Umbilical cord (tissue), 2 donors: Measurements from ENCODE around the gene AP2A2. TPM values are rescaled to one million over a fixed set of nuclear protein-coding genes. Genes with fewer than 3 reads are reported as not detected.
A peak's percentile ranks its signal among the peaks of the same experiment; 100 is the strongest.

Experiments
- DNase-seq: peaks from one replicate; pipeline ENCODE4 v3.0.0-alpha.2; 2015; ENCODE audit warnings: low spot score
- total RNA-seq: library from RNA; depleted of rRNA; stranded (reverse); fragments of >200 nt; gene quantifications from one replicate; pipeline ENCODE4 v1.2.3, GENCODE V29; 2014; ENCODE audit warnings: low replicate concordance; ENCODE audit not compliant: insufficient read depth

The AP2A2 gene
- total RNA-seq, 1 donor from 2014 or later = 24.1 TPM

DNA sequence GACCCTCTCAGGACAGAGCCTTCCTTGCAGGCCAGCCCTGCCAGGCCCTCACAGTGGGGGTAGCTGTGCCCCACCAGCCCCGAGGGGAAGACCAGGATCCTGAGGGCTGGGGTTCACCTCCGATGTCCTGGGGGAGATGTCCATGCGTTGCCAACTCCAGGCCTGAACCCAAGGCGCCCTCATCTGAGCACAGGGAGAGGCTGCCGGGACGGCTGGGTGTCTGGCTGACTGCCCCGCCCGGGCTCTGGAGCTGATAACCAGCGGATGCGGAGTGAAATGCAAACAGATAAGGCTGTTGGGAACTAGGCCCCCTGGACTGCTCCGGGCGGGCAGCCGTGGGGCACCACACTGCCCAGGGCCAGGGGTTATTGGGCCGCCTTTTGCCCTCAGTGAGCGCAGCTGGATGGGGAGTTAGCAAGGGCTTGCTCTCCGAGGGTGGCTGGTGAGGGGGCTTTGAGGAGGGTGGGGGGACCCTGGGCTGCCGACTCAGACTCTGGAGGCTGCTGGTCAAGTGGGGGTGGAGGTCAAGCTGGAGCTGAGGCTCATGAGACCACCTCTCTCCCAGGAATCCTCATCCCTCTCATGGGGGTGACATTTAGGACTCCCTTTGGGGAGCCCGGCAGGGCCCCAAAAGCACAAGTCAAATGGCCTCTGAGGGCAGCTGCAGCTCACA is 116.4 kb downstream of the AP2A2 start:
- DNase-seq = peak; percentile 38

DNA sequence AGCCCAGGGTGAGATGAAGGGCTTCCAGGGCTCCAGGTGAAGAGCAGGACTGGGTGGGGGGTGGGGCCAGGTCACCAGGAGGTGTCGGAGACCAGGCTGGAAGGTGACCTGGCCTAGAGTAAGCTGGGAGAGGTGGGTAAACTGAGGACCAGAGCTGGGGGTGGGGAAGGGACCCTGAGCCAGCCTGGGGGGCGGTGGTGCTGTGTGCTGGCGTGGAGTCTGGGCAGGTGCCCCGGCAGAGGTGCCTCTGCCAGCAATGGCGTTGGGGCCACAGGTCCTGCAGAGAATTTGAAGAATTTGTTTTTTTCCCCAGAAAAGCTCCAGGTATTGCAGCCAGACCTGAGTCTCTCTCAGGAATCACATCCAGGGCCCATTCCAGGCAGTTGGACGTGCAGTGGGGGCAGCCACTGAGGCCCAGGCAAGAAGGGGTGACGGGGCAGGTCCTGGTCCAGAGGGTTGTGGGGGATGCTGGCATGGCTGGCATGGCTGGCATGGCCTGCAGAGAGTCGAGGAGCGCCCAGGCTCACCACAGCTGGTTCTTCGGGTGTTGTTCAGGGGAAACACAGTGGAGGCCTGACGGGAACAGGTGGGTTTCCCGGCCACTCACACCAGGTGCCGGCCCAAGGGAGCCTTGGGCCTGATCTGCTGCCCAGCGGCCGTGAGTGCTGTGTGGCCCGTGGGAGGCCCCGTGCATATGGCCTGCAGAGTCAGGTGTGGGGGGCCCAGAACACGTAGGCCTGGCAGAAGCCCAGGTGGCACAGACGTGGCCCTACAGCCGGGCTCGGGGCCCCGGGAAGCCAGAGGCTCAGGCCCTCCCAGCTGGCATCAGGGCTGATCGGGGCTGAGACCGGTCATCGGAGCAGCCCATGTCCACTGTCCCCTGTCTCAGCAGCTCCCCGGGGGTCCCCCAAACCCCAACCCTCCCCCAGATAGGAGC is 117.2 kb downstream of the AP2A2 start:
- DNase-seq = no peak

DNA sequence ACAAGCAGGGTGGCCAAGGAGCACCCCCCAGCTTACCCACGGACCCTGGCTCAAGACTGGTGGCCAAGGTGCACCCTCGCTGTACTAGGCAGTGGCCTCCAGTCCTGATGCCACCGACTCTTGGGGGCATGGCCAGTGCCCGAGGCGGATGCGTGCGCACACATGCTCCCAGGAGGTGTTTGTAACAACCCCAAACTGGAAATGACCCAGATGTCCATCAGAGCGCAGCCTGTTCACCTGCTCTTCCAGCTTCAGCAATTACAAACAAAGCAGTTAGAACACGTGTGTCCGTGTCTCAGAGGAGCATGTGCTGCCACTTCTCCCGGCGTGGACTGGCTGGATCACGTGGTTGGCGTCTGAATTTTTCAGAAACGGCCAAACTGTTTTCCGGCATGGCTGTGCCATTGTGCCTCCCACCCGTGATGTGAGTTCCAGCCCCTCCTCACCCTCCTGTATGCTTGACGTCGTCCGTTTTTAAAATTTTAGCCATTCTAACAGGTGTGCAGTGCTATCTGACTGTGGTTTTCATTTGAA is 118.0 kb downstream of the AP2A2 start:
- no peak for DNase-seq

- no peak for DNase-seq
These were observed 118.5 kb downstream of the AP2A2 start for GRCh38 chr11:1044160-1044559.

DNA sequence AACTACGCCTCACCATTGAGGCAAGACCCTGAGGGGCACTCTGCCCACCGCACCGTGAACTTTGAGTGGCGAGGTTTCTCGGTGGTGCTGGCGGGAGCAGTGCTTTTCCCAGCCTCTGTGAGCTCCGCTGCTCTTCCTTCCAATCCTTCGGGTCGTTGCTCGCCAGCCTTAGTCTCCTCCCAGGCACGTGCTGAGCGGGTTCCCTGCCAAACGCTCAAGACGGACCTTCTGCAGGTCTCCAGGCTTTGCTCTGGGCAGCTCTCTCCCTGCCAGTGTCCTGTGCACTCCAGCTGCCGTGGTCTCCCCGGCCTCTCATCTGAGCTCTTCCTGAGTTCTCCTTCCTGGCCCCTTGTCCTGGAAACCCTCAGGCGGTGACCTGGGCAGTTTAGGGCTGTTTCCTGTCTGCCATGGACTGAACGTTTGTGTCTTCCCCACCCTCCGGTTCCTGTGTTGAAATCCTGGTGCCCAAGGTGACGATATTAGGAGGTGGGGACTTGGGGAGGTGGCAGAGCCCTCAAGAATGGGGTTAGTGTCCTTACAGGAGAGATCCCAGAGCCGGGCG is 122.0 kb downstream of the AP2A2 start:
- DNase-seq = no peak

DNA sequence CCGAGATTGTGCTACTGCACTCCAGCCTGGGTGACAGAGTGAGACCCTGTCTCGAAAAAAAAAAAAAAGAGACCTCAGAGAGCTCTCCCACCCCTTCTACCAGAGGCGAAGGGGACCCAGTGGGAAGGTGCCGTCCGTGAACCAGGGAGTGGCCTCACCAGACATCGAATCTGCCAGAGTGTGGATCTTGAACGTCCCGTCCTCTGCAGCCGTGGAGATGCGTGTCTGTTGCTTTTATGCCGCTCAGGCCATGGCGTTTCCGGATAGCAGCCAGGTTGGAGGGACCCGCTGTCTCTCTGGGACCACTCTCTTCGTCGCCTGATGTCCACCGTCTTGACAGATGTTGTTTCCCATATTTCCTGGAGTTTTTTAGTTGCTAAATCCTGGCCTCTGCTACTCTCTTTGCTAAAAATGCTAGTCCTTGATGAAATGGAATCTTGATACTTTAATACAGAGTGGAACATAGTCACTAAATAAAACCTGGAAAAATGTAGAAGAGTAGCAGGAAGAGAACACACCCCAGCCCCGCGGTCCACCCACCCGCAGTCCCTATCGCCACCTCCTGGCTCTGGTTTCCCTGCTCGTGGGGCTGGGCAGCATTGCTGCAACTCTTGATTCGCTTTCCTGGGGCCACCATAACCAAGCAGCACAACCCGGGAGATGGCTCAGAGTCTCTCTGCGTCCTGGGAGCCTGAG is 122.9 kb downstream of the AP2A2 start:
- DNase-seq = no peak

GRCh38 chr11:1049071-1049405 is 123.4 kb downstream of the AP2A2 start:
- no peak for DNase-seq

- no peak for DNase-seq
These were observed 123.8 kb downstream of the AP2A2 start for GRCh38 chr11:1049431-1049891.

DNA sequence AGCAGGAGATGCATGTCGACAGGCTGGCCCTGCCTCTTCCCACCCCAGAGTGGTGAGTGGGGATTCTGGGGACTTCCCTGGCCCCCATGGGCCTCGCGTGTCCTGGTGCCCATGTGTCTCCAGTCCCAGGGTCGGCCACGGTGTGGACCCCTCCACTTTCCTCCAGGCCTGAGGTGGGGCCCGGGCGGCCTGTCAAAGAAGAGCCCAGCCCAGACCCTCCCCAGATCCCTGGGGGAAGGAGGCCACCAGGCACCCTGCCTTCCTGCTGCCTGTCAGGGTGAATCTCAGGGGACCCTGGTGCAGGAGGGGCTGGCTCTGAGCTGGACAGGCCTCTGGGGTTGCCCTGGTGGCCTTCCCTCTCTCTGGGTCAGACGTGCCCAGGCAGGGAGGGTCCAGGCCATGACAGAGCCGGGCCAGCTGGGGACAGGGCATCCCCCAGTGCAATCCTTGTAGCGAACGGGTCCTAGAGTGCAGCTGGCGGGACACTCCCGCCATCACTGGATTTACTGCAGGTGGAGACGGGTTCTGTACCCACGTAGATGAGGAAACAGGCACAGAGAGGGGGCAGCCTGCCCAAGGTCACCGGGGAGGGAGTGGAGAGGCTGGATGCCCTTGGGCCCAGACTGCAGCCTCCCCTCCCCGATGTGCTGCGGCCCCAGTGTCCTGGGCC is 124.4 kb downstream of the AP2A2 start:
- DNase-seq = no peak

- DNase-seq = peak; percentile 50
These were observed 125.1 kb downstream of the AP2A2 start for GRCh38 chr11:1050581-1051355.

- no peak for DNase-seq
These were observed 125.9 kb downstream of the AP2A2 start for GRCh38 chr11:1051356-1052132.

DNA sequence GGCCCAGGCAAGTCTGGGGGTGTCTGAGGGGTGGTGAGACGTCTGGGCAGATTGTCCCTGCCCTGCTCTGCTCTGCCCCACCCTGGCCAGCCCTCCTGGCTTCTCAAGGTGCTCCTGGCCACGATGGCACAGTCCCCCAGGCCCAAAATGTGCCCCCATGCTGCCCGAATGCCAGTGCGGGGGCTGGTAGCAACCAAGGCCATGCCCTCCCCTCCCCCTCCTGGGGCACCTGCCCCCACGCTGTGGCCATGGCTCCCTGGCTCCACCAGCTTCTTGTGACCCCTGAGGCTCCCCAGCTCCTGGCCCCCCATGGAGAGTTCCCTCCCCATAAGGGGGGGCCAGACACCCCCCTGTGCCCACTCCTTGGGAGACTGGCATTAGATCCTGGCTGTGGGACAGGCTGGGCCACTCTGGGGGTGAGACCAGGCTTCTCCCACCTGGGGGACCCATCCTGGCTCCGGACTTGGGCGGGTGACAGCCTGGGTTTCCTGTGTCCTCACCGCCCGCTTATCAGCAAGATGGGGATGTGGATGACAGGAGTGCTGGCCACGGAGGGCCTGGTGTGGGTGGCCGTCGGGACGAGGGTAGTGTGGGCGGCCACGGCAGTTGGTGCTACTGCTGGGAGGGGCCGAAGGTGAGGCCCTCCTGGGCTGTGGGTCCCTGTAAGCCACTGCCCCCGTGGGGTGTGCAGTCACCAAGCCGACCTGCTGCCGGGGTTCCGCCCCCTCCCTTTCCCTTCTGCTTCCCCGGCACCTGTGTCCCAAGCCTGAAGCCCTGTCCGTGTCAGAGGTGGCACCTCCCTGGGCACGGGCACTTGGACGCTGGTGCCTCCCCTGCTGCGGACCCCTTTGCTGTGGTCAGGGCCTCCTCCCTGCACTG is 126.7 kb downstream of the AP2A2 start:
- DNase-seq = no peak

DNA sequence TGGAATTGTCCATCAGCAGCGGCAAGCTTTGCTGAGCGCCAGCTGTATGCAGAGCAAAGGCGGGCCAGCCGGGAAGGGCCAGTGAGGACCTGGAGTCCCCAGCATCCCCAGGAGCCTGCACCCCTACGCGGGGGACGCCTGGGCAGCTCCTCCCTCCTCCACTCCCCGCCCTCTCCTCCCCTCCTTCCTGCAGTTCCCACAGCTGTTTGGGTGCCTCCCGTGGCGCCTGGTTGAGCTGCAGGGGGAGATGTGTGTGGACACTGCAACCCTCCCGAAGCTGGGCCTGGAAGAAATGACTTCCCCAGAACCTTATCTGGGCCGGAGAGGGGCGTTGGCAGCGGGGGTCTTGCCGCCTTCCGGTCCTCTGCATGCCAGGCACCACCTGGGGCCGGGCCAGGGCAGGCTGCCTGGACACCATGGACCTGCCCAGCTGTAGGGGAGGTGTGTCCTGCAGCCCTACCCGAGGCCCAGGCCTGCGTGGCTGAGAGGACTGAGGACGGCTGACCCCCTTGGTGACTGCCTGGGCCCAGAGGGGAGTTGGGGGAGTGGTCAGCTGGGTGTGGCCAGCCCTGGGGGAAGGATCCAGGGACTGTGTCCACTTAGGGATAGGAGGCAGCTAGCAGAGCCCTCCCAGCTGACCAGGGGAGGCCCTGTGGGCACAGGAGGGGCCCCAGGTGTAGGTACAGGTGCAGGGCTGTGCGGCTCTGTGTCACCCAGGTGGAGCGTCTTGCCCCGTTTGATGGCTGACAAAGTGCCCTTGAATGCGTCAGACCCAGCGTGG is 127.6 kb downstream of the AP2A2 start:
- no peak for DNase-seq

DNA sequence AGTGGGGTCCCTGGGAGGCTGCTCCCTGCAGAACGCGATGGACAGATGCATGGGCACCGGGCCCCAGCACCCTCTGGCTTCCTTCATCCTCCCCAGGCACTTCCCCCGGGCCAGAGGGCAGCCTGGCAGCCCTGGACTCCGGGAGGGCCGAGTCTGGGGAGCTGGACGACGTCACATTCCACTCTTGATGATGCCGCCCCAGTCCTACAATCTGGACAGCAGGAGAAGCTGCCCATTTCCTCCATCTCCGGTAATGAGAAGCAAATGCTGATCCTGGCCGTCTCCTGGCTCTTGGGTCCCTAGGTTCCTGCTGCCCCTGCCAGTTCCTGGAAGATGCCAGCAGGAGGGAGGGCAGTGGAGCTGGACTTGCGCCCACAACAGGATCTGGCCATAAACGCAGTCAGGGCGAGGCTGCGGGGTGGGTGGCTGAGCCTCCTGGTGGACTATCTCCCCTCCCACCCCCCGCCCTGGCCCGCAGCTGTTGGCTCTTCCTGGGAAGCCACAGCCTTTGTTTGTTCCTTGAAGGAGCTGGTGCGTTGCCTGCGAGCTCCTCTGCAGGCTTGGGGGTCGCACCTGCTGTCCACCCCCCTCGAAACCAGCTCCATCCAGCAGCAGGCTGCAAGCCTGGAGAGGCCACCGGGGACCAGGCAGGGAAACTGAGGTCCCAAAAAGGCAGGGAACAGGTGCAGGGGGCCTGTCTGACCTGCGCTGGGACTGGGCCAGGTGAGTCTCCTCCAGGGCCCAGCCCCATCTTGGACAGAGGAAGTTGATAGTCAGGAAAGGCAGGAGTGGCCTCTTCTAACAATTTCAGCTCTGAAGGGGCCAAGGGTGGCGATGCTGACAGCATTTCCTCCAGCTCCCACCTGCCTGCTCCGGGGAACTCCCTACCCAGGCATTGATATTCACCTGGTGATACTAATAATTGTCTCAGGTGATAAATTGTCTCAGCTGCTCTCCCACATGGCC is 128.8 kb downstream of the AP2A2 start:
- no peak for DNase-seq

- DNase-seq = no peak
These were observed 129.5 kb downstream of the AP2A2 start for GRCh38 chr11:1055109-1055703.
